Activated B cell treated with CpG ODN at 0.5 μM for 24 hours (primary cell): ENCODE data around the gene RAPGEF3. TPM values are rescaled to one million over a fixed set of nuclear protein-coding genes. Genes with fewer than 3 reads are reported as not detected.
A peak's percentile ranks its signal among the peaks of the same experiment; 100 is the strongest.

Experiments used
- ATAC-seq: fragments of 200-7000 bp; cut with Tn5 transposase; one replicate; pipeline ENCODE4 v1.10.0; 2021; ENCODE audit warnings: low read depth, mild to moderate bottlenecking, moderate library complexity
- CTCF ChIA-PET: fragments of 350-600 bp; sonication (Branson Sonifier 250); formaldehyde crosslinking; loops from one replicate; lab custom pipeline; 2021; ENCODE audit warnings: antibody characterized with exemption; lab: Charles Lee
- POLR2A ChIA-PET: fragments of 350-600 bp; sonication (Branson Sonifier 250); formaldehyde crosslinking; loops from one replicate; lab custom pipeline; 2021; ENCODE audit warnings: antibody characterized with exemption; lab: Charles Lee
- DNase-seq: peaks from one replicate; pipeline ENCODE4 v3.0.0; 2022
- H3K27ac Mint-ChIP-seq: one replicate; pipeline ENCODE4 v1.8.0; 2020; ENCODE audit warnings: mixed read lengths
- H3K27me3 Mint-ChIP-seq: one replicate; pipeline ENCODE4 v1.8.0; 2021; ENCODE audit warnings: mixed read lengths
- H3K36me3 Mint-ChIP-seq: one replicate; pipeline ENCODE4 v1.8.0; 2021; ENCODE audit warnings: low read depth, mixed read lengths
- H3K4me1 Mint-ChIP-seq: one replicate; pipeline ENCODE4 v1.8.0; 2021; ENCODE audit warnings: mixed read lengths
- H3K4me3 Mint-ChIP-seq: one replicate; pipeline ENCODE4 v1.8.0; 2020; ENCODE audit warnings: mild to moderate bottlenecking, mixed read lengths
- H3K9me3 Mint-ChIP-seq: one replicate; pipeline ENCODE4 v1.8.0; 2020; ENCODE audit warnings: mixed read lengths
- intact Hi-C: fragments of 100-400 bp; cut with micrococcal nuclease; formaldehyde crosslinking; loops from one replicate; pipeline ENCODE4 v1.15.1; 2024
- total RNA-seq: library from RNA; stranded (reverse); gene quantifications from 2 replicates; pipeline ENCODE4 v1.2.3, GENCODE V29; 2022
- TF ChIP-seq, protein P1 (sequence below): fragments of 200-600 bp; IDR thresholded peaks from one replicate; pipeline ENCODE4 v1.8.0; 2022; ENCODE audit warnings: antibody characterized with exemption, mild to moderate bottlenecking

The RAPGEF3 gene
- total RNA-seq, 1 donor from 2014 or later: 5.0 TPM

DNA sequence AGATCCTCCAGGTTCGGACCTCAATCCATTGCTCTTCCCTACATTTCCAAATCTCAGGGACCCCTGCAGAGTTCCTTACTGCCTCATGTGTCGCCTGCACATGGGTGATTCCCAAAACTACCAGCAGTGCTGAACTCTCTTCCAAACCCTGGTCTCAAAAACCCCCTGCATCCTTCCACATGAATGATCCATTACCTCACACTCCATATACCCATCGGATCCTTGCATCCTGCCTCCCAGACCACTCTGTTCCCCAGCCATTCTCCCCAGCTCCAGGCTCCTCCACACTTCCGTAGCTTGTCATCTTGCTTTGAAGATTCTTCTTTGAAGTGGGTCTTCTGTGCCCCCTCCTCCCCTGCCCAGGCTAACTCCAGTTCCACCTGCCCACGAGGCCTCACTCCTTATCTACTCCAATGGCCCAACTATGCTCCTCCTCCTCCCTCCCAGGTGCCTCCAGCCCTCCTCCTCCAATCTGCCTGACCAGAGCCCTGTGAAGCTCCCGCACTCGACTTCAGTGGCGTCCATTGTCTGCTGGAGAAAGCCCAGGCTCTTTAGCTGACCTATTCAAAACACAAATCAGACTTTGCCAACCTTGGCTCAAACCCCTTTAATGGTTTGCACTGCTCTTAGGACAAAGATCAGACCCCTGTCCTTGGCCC lies 13.8 kb downstream of the RAPGEF3 start:
- Mint-ChIP-seq H3K9me3 (no peaks in the 10 kb centered on the region), H3K36me3 (no peaks in the 10 kb centered on the region), H3K27ac (no peak overlapping the region), H3K27me3 (no peaks in the 10 kb centered on the region), H3K4me3 (no peak overlapping the region), H3K4me1 (peaks cover 75% of the 10 kb centered on the region)
- TF ChIP-seq, protein P1, sequence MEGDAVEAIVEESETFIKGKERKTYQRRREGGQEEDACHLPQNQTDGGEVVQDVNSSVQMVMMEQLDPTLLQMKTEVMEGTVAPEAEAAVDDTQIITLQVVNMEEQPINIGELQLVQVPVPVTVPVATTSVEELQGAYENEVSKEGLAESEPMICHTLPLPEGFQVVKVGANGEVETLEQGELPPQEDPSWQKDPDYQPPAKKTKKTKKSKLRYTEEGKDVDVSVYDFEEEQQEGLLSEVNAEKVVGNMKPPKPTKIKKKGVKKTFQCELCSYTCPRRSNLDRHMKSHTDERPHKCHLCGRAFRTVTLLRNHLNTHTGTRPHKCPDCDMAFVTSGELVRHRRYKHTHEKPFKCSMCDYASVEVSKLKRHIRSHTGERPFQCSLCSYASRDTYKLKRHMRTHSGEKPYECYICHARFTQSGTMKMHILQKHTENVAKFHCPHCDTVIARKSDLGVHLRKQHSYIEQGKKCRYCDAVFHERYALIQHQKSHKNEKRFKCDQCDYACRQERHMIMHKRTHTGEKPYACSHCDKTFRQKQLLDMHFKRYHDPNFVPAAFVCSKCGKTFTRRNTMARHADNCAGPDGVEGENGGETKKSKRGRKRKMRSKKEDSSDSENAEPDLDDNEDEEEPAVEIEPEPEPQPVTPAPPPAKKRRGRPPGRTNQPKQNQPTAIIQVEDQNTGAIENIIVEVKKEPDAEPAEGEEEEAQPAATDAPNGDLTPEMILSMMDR: no peak
- ChIA-PET CTCF (interaction anchor here (0.7 to 10.0 kb wide), 12 partner anchors 11 to 95 kb away, joined by 3 to 416 read pairs (median 52); partner anchors contain the start of genes ENDOU, RAPGEF3 and SLC48A1), POLR2A (interaction anchor here (0.6 to 6.6 kb wide), 7 partner anchors 12 to 94 kb away, joined by 3 to 84 read pairs (median 3); partner anchors contain the start of genes RAPGEF3 and SLC48A1)
- DNase-seq (no peak), ATAC-seq (no peak)
- intact Hi-C loops: no loop called here

DNA sequence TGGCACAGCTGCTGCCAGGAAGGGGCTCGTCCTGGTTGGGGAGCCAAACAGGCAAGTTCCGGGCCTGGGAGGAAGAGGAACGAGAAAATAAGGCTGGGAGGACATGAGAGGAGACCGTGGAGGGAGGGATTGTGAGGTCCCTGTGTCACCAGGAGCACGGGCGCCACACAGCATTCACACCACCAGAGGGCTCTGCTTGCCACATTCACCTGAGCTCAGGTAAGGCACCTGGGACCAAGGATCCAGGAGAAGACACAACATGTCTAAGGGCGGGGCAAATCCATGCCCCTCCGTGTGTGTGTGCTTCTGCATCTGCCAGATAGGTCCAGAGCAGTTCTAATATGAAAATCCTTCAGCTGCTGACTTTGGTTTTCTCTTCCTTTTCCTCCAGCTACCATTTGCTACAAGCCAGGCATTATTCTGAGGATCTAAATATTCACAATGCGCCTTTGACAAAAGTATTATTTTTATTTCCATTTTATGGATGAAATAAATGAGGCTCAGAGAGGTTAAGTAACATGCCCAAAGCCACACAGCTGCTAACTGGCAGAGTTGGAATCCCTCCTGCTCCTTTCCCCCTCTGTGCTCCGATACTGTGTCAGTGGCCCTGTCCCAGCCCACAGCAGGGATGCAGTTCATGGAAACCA lies 14.6 kb downstream of the RAPGEF3 start:
- POLR2A ChIA-PET: interaction anchor here (0.6 to 6.6 kb wide), 10 partner anchors 13 to 225 kb away, joined by 3 to 84 read pairs (median 3); partner anchors contain the start of genes RAPGEF3 and SLC48A1
- intact Hi-C loops: no loop called here
- CTCF ChIA-PET: interaction anchor here (0.6 to 10.0 kb wide), 16 partner anchors 10 to 1103 kb away, joined by 3 to 416 read pairs (median 12); partner anchors contain the start of genes ENDOU, RAPGEF3 and SLC48A1
- TF ChIP-seq, protein P1: no peak
- H3K9me3 Mint-ChIP-seq: no peaks in the 10 kb centered on the region
- no peak overlapping the region for H3K27ac Mint-ChIP-seq
- H3K27me3 Mint-ChIP-seq: no peaks in the 10 kb centered on the region
- no peaks in the 10 kb centered on the region for H3K36me3 Mint-ChIP-seq
- DNase-seq (no peak), ATAC-seq (no peak)
- no peak overlapping the region for H3K4me3 Mint-ChIP-seq
- peaks cover 78% of the 10 kb centered on the region for H3K4me1 Mint-ChIP-seq

DNA sequence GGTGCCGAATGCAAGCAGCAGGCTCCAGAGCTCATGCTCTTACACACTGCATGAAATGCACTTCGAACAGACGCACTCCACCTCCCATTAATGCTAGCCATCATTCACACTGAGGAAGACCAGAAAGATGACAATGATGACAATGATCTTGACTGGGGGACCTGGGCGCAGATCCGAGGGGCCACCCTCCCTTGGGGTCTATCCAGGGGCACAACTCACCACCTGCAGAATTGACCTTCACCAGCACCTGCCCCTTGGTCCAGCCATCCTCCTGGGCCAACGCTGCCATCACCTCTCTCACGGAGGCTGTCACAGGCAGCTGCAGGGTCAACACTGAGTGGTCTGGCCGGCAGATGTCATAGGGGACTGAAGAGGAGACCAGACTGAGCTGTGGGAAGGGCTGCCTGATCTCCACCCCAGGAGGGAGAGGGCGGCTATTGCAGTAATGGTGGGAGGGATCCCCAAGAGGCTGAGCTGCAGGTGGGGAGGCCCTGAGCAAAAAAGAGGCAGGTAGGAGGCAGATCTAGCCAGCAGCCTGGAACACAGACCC lies 15.3 kb downstream of the RAPGEF3 start:
- intact Hi-C loops: no loop called here
- H3K27me3 Mint-ChIP-seq: no peaks in the 10 kb centered on the region
- H3K4me3 Mint-ChIP-seq: no peak overlapping the region
- H3K9me3 Mint-ChIP-seq: no peaks in the 10 kb centered on the region
- no peak overlapping the region for H3K27ac Mint-ChIP-seq
- ATAC-seq (no peak), DNase-seq (no peak)
- ChIA-PET CTCF (interaction anchor here (0.6 to 10.0 kb wide), 26 partner anchors 9 to 1103 kb away, joined by 3 to 416 read pairs (median 9); partner anchors contain the start of genes ENDOU, RAPGEF3 and SLC48A1), POLR2A (interaction anchor here (0.6 to 6.6 kb wide), 8 partner anchors 14 to 224 kb away, joined by 3 to 84 read pairs (median 7); partner anchors contain the start of genes ENDOU, RAPGEF3 and SLC48A1)
- TF ChIP-seq, protein P1: no peak
- peaks cover 79% of the 10 kb centered on the region for H3K4me1 Mint-ChIP-seq
- H3K36me3 Mint-ChIP-seq: no peaks in the 10 kb centered on the region

DNA sequence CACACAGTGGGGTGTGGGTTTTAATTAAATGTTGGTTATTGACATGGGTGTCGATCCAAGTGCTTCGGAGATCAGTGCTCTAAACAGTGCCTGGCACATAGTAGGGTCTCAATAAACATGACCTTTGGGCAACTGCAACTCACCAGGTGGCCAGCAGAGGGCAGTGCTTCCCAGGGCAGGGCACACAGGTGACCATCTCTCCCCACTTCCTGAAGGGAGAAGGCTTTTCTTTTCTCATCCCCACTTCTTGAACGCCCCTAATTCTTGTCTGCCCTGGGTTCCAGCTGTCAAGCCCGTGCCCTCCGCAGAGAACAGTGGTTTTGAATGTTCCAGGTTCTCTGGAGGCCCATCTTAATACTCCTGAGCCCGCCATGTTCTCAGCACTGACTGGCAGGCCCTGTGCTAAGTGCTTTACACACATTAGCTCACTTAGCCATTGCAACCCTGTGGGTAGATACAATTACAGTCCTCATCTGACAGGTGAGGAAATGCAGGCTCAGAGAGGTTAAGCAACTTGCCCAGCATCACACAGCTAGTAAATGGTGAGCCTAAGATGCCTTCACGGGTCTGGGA lies 16.3 kb downstream of the RAPGEF3 start:
- ChIA-PET POLR2A (interaction anchor here (0.9 to 6.6 kb wide), 9 partner anchors 10 to 96 kb away, joined by 4 to 84 read pairs (median 5); partner anchors contain the start of genes ENDOU, RAPGEF3 and SLC48A1), CTCF (interaction anchor here (0.8 to 10.0 kb wide), 28 partner anchors 10 to 710 kb away, joined by 3 to 416 read pairs (median 8); partner anchors contain the start of genes ENDOU, RAPGEF3, RPAP3 and SLC48A1)
- TF ChIP-seq, protein P1: no peak
- H3K27ac Mint-ChIP-seq: peak overlapping the region; percentile 1
- no peaks in the 10 kb centered on the region for H3K9me3 Mint-ChIP-seq
- H3K27me3 Mint-ChIP-seq: no peaks in the 10 kb centered on the region
- intact Hi-C loops: loop anchor here (1.0 kb wide), 6 partner anchors 13 to 96 kb away; partner anchors contain the start of gene SLC48A1
- ATAC-seq (peak; percentile 20), DNase-seq (peak; percentile 71)
- peaks cover 73% of the 10 kb centered on the region for H3K4me1 Mint-ChIP-seq
- H3K4me3 Mint-ChIP-seq: no peak overlapping the region
- H3K36me3 Mint-ChIP-seq: no peaks in the 10 kb centered on the region
